Transverse colon (tissue), 4 donors: Measurements from ENCODE around the gene P2RY10. TPM values are rescaled to one million over a fixed set of nuclear protein-coding genes. Genes with fewer than 3 reads are reported as not detected.

Experiments used
- DNase-seq: peaks from one replicate; pipeline ENCODE4 v3.0.0-alpha.2; 2019
- H3K27ac ChIP-seq, 4 donors: fragments of 200-600 bp; sonication (generic); 2 replicates each; pipeline ENCODE4 v1.5.1; 2016 to 2018; ENCODE audit warnings: inconsistent platforms in 4 of 4
- H3K27me3 ChIP-seq: fragments of 200-600 bp; sonication (generic); 2 replicates; pipeline ENCODE4 v1.5.1; 2017; ENCODE audit warnings: inconsistent platforms
- H3K36me3 ChIP-seq, 4 donors: fragments of 200-600 bp; sonication (generic); 2 replicates each; pipeline ENCODE4 v1.5.1; 2017 to 2019; ENCODE audit warnings: inconsistent platforms in 4 of 4
- H3K4me1 ChIP-seq, 4 donors: fragments of 200-600 bp; sonication (generic); 2 replicates each; pipeline ENCODE4 v1.5.1; 2017 to 2020; ENCODE audit warnings: inconsistent platforms in 4 of 4
- H3K4me3 ChIP-seq, 4 donors: fragments of 200-600 bp; sonication (generic); 1 replicate in 1 of 4; 2 replicates in 3 of 4; pipeline versions ENCODE4 v1.5.1 to v1.6.1; 2017 to 2019; ENCODE audit warnings: inconsistent platforms in 4 of 4
- H3K9me3 ChIP-seq, 2 donors: fragments of 200-600 bp; sonication (generic); 2 replicates each; pipeline ENCODE4 v1.5.1; 2017 to 2019; ENCODE audit warnings: inconsistent platforms in 2 of 2
- EP300 ChIP-seq: sonication (generic); formaldehyde crosslinking; IDR thresholded peaks from one replicate; pipeline ENCODE4 v1.6.1; 2017; ENCODE audit warnings: antibody characterized with exemption, low read depth
- POLR2A ChIP-seq: fragments of 450-650 bp; IDR thresholded peaks from one replicate; pipeline ENCODE4 v1.6.1; 2016; ENCODE audit warnings: antibody characterized with exemption, mild to moderate bottlenecking, moderate library complexity
- POLR2AphosphoS5 ChIP-seq, 3 donors: sonication (generic); formaldehyde crosslinking; IDR thresholded peaks; one replicate each; pipeline ENCODE4 v1.6.1; 2016; ENCODE audit warnings: antibody characterized with exemption in 3 of 3
- WGBS, 2 donors: methylation state at CpG; one replicate each; pipeline ENCODE4 v1.1.5; 2018; ENCODE audit warnings: low coverage in 1 of 2; 5-methylcytosine and 5-hydroxymethylcytosine counted together
- in situ Hi-C, 4 donors: fragments of 200-750 bp; cut with MboI; loops; one replicate each; pipeline versions ENCODE4 v1.15.0 to v1.15.1; 2017; ENCODE audit warnings: low sequenced_read_pairs in 3 of 4, low pct_ligation_motif_present in 1 of 4, low pct_unique_long_range_greater_than_20kb in 1 of 4
- intact Hi-C: fragments of 100-400 bp; cut with DNase I; formaldehyde crosslinking; loops from one replicate; pipeline ENCODE4 v1.15.1; 2023; ENCODE audit warnings: low total_unique reads
- total RNA-seq, 4 donors: library from RNA; depleted of rRNA; stranded (reverse); fragments of >200 nt; gene quantifications; one replicate each; pipeline ENCODE4 v1.1.0, GENCODE V29; 2016
- TF ChIP-seq, protein P1 (sequence below), 5 experiments: fragments of 200-600 bp in 3 of 5; fragments of 450-650 bp in 2 of 5; sonication (generic) in 3 of 5; IDR thresholded peaks; 1 replicate in 2 of 5; 2 replicates in 3 of 5; pipeline ENCODE4 v1.5.1; 2016 to 2017; ENCODE audit warnings: antibody characterized with exemption in 5 of 5, inconsistent platforms in 3 of 5, mild to moderate bottlenecking in 2 of 5, moderate library complexity in 1 of 5

The P2RY10 gene, protein sequence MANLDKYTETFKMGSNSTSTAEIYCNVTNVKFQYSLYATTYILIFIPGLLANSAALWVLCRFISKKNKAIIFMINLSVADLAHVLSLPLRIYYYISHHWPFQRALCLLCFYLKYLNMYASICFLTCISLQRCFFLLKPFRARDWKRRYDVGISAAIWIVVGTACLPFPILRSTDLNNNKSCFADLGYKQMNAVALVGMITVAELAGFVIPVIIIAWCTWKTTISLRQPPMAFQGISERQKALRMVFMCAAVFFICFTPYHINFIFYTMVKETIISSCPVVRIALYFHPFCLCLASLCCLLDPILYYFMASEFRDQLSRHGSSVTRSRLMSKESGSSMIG
- 10 to 100 TPM in 1 of 4 donors, 1 to 10 TPM in 2, not detected in 1; 1.1 to 11.3 (median 2.0) TPM for total RNA-seq

DNA sequence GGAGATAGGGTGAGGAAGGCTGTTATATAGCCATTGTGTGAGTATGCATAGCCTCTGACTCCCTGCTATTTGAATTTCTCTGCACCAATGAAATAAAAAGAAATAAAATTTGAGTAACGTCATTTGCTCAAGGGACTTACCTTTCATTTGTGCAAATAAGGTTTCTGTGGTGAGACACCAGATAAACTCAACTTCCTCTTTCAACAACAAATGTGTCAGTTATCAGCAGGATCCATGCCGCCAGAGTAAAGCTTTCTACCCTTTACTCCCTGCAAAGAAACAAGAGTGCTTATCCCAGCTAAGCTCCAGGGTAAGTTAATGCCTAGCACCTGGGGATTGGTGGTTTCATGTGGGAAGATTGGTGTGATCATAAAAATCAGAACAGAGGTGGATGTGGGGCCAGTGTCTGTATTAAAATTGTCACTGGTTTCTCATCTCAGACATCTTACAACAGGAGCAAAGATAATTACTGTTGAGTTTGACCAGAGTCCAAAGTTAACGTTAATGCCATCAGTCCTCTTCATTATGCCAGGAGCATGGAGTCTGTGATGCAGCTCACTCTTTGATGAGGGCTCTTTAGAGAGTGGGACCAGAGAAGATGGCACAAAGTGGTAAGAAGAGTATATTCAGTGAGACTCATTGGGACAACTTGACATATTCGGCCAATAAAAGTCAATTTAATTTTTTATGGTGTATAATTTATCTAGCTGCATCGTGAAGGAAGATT lies at the start of gene P2RY10:
Gene P2RY10, plus strand, starts transcription at position 206 of the 727 bp plus-strand sequence. CDS start 15,130 bp downstream, outside the sequence.
- in situ Hi-C loops = no loop called here
- WGBS, 2 donors = 30 to 33% methylated on average over 3 to 5 of the region's 5 CpGs
- Histone ChIP-seq H3K4me1 (no peaks in the 10 kb centered on the region), H3K4me3 (no peak within 1 kb of the TSS), H3K27ac (peak within 1 kb of the TSS in 3 of 4 donors; percentile 15 to 43 (median 40)), H3K36me3 (no peaks in the 10 kb centered on the region), H3K27me3 (no peaks in the 10 kb centered on the region), H3K9me3 (no peaks in the 10 kb centered on the region)
- TF ChIP-seq POLR2AphosphoS5 (IDR thresholded peaks at IDR 0.05) (peak in 2 of 3 donors; percentile 62 to 79), EP300 (no peak), POLR2A (peak; percentile 60)
- TF ChIP-seq, protein P1, sequence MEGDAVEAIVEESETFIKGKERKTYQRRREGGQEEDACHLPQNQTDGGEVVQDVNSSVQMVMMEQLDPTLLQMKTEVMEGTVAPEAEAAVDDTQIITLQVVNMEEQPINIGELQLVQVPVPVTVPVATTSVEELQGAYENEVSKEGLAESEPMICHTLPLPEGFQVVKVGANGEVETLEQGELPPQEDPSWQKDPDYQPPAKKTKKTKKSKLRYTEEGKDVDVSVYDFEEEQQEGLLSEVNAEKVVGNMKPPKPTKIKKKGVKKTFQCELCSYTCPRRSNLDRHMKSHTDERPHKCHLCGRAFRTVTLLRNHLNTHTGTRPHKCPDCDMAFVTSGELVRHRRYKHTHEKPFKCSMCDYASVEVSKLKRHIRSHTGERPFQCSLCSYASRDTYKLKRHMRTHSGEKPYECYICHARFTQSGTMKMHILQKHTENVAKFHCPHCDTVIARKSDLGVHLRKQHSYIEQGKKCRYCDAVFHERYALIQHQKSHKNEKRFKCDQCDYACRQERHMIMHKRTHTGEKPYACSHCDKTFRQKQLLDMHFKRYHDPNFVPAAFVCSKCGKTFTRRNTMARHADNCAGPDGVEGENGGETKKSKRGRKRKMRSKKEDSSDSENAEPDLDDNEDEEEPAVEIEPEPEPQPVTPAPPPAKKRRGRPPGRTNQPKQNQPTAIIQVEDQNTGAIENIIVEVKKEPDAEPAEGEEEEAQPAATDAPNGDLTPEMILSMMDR (IDR thresholded peaks at IDR 0.05) = no peak
- intact Hi-C loops = no loop called here
- DNase-seq = peak; percentile 24

DNA sequence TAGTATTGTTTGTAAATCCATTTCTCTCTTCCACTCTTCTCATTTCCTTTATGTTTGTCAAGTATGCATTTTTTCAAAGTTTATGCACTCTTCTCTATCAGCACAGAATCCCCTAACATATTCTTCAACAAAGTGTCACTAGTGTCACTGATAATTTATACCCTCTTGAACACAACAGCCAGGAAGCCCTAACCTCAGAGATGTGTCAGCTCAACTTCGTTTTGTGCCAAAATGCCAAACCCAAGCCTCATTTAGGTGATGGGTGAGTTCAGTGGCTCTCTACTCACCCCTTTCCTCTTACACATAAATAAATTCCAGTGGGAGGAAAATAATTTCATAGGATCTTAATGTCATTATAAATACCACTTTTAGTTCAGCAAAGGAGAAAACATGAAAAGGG lies 22.4 kb upstream of the P2RY10 start:
- TF ChIP-seq EP300 (no peak), POLR2A (no peak), POLR2AphosphoS5 (IDR thresholded peaks at IDR 0.05) (no peak)
- TF ChIP-seq, protein P1 (IDR thresholded peaks at IDR 0.05) = no peak
- Histone ChIP-seq H3K4me3 (no peak overlapping the region), H3K36me3 (no peaks in the 10 kb centered on the region), H3K27me3 (no peaks in the 10 kb centered on the region), H3K27ac (no peak overlapping the region), H3K9me3 (no peaks in the 10 kb centered on the region), H3K4me1 (no peaks in the 10 kb centered on the region)
- DNase-seq = no peak
- intact Hi-C loops = no loop called here
- in situ Hi-C loops = no loop called here
- 39% methylated on average over 1 of the region's 1 CpG; no CpG with 5 or more reads in 1 of the 2 donors for WGBS, 2 donors

DNA sequence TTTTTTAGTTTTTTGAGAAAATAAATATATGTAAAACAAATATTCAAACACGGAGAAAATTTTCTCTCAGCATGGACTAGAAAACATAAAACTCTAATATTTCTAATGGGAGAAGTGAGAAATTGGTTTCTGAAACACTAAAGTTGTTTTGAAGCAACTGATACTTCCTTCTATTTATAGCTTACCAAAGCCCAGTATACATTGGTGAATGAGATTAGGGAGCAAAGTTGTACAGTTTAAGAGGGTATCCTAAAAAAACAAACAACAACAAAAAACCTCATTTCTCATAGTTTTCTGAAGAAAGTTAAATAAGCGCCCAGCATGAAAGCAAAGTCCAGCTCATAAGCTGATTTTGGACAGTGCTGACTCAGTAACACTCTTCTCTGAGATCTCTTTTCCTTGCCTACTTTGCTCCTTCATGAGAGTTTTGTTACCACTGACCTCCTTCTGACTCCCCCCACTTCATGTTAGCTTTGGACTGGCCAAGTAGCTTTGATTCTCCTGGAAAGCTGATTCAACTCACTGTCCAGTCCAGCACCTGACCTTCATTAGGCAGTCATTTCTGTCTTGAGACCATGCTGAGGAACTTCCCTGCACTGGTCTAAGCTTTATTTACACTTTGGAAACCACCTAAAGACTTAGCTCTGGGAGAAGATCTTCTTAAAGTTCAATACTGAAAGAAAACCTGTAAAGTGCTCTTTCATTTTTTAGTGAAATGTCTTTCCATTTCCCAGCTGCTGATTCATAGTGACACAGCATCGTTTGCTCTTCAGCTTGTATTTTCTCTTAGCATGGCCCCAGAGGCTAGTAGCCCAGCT lies 21.8 kb upstream of the P2RY10 start:
- in situ Hi-C loops = no loop called here
- Histone ChIP-seq H3K9me3 (no peaks in the 10 kb centered on the region), H3K4me1 (no peaks in the 10 kb centered on the region), H3K4me3 (no peak overlapping the region), H3K36me3 (no peaks in the 10 kb centered on the region), H3K27me3 (no peaks in the 10 kb centered on the region), H3K27ac (peak overlapping the region in 1 of 4 donors; percentile 37)
- TF ChIP-seq POLR2AphosphoS5 (IDR thresholded peaks at IDR 0.05) (no peak), POLR2A (no peak), EP300 (no peak)
- TF ChIP-seq, protein P1 (IDR thresholded peaks at IDR 0.05) = no peak
- WGBS, 2 donors = 48 to 80% methylated on average over 1 to 3 of the region's 3 CpGs
- intact Hi-C loops = no loop called here
- DNase-seq = no peak

DNA sequence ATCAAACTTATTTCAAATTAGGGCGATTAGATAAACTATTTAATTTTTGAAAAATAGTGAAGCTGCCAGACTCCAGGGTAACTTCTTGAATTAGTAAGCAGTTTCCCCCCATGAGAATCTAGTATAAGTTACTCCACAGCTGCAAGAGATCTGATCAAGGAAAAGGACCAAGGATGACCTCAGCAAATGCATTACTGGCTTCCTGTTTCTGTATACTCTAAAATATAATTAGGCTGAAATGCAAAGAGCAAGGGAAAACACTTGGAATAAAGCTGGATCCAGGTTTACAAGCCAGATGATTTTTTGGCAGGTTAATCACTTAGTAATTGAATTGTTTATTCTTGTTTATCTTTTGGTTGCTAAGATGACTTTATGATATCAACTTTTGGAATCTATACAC lies 13.4 kb upstream of the P2RY10 start:
- in situ Hi-C loops = no loop called here
- H3K36me3 ChIP-seq = no peaks in the 10 kb centered on the region
- no peak for DNase-seq

More for the DNA sequence above, 13.4 kb upstream of the P2RY10 start:
- Histone ChIP-seq H3K27me3 (no peaks in the 10 kb centered on the region), H3K4me1 (no peaks in the 10 kb centered on the region), H3K9me3 (no peaks in the 10 kb centered on the region), H3K27ac (no peak overlapping the region), H3K4me3 (no peak overlapping the region)
- TF ChIP-seq POLR2A (no peak), EP300 (no peak), POLR2AphosphoS5 (IDR thresholded peaks at IDR 0.05) (no peak)
- TF ChIP-seq, protein P1 (IDR thresholded peaks at IDR 0.05) = no peak
- WGBS, 2 donors = 40 to 41% methylated on average over 1 of the region's 1 CpG
- intact Hi-C loops = no loop called here
